NCI-H2107 treated with DMSO at 0.1 percent for 48 hours (cell line): ENCODE results near the gene BICRAL.
"Not testable (repeated sequence)": the region's sequence is repeated elsewhere in the genome, so short reads cannot be mapped to it uniquely, and the experiment has no call there.

Source experiments
- DNase-seq: peaks from one replicate; lab custom pipeline; 2025; ENCODE audit not compliant: unreplicated experiment; lab: John Stamatoyannopoulos, UW

BICRAL gene

GRCh38 chr6:42890311-42891198 is 108.7 kb downstream of the BICRAL start:
- peak; percentile 70 for DNase-seq

- DNase-seq: no peak
Measured at GRCh38 chr6:42891199-42891722, 109.4 kb downstream of the BICRAL start.

- DNase-seq: not testable (repeated sequence)
Measured at GRCh38 chr6:42894041-42894828, 112.4 kb downstream of the BICRAL start.

- DNase-seq: no peak
Measured at GRCh38 chr6:42896178-42896719, 114.4 kb downstream of the BICRAL start.

GRCh38 chr6:42898891-42899361 is 117.1 kb downstream of the BICRAL start:
- DNase-seq: peak; percentile 2

- DNase-seq: no peak
Measured at GRCh38 chr6:42899871-42900270, 118.0 kb downstream of the BICRAL start.

- DNase-seq: peak; percentile 62
Measured at GRCh38 chr6:42901538-42901957, 119.7 kb downstream of the BICRAL start.

GRCh38 chr6:42902429-42903263 is 120.8 kb downstream of the BICRAL start:
- DNase-seq: not testable (repeated sequence)

- no peak for DNase-seq
Measured at GRCh38 chr6:42904467-42904866, 122.6 kb downstream of the BICRAL start.

GRCh38 chr6:42907336-42907735 is 125.5 kb downstream of the BICRAL start:
- DNase-seq: no peak

- no peak for DNase-seq
Measured at GRCh38 chr6:42909835-42910234, 128.0 kb downstream of the BICRAL start.

- DNase-seq: no peak
Measured at GRCh38 chr6:42911171-42912021, 129.5 kb downstream of the BICRAL start.

GRCh38 chr6:42914546-42914945 is 132.7 kb downstream of the BICRAL start:
- no peak for DNase-seq

GRCh38 chr6:42915732-42916131 is 133.9 kb downstream of the BICRAL start, which contains the start of gene PTCRA:
Gene PTCRA (plus strand): TSS chr6:42916053. CDS start chr6:42916070, 17 bp downstream.
- no peak for DNase-seq

GRCh38 chr6:42916288-42916687 is 134.4 kb downstream of the BICRAL start:
- no peak for DNase-seq
